HUES64 (cell line): ENCODE measurements around the gene PTPRU.

ENCODE experiments used
- H3K27ac ChIP-seq: 2 replicates; pipeline ENCODE4 v1.7.0; 2013; ENCODE audit warnings: low read depth, low read length, inconsistent platforms
- H3K27me3 ChIP-seq: 2 replicates; pipeline ENCODE4 v1.6.1; 2013; ENCODE audit warnings: mild to moderate bottlenecking, low read length; ENCODE audit not compliant: insufficient read depth
- H3K36me3 ChIP-seq: 2 replicates; pipeline ENCODE4 v1.6.1; 2013; ENCODE audit warnings: mild to moderate bottlenecking, low read length; ENCODE audit not compliant: insufficient read depth
- H3K4me1 ChIP-seq: 2 replicates; pipeline ENCODE4 v1.6.1; 2013; ENCODE audit warnings: mild to moderate bottlenecking, low read length, moderate library complexity; ENCODE audit not compliant: insufficient read depth
- H3K4me3 ChIP-seq: 2 replicates; pipeline ENCODE4 v1.5.1; 2013; ENCODE audit warnings: mild to moderate bottlenecking, low read length, moderate library complexity
- H3K9ac ChIP-seq: 2 replicates; pipeline ENCODE4 v1.6.1; 2013; ENCODE audit warnings: mild to moderate bottlenecking, low read depth, low read length
- H3K9me3 ChIP-seq: 2 replicates; pipeline ENCODE4 v1.6.1; 2013; ENCODE audit warnings: low read depth, low read length; ENCODE audit not compliant: insufficient read depth
- WGBS: fragments of 150-250, 120-280 bp; methylation state at CpG from one replicate; pipeline ENCODE4 v1.1.7; 2013; ENCODE audit warnings: missing lambda C conversion rate; 5-methylcytosine and 5-hydroxymethylcytosine counted together

The PTPRU gene

GRCh38 chr1:29329022-29329775 lies 92.9 kb downstream of the PTPRU start:
- Histone ChIP-seq H3K36me3 (no peaks in the 10 kb centered on the region), H3K27ac (no peak overlapping the region), H3K9me3 (no peaks in the 10 kb centered on the region), H3K4me3 (no peak overlapping the region), H3K27me3 (no peaks in the 10 kb centered on the region), H3K9ac (no peak overlapping the region), H3K4me1 (peaks cover 12% of the 10 kb centered on the region)
- WGBS: 93% methylated on average over 9 of the region's 9 CpGs

- Histone ChIP-seq H3K9me3 (no peaks in the 10 kb centered on the region), H3K36me3 (no peaks in the 10 kb centered on the region), H3K27me3 (no peaks in the 10 kb centered on the region), H3K9ac (no peak overlapping the region), H3K27ac (no peak overlapping the region), H3K4me3 (no peak overlapping the region), H3K4me1 (peaks cover 8% of the 10 kb centered on the region)
- 95% methylated on average over 2 of the region's 2 CpGs for WGBS
Measured at GRCh38 chr1:29330089-29330488, 93.8 kb downstream of the PTPRU start.

GRCh38 chr1:29330856-29331255 lies 94.5 kb downstream of the PTPRU start:
- no peaks in the 10 kb centered on the region for H3K9me3 ChIP-seq
- WGBS: 94% methylated on average over 6 of the region's 7 CpGs

GRCh38 chr1:29331309-29331708 lies 95.0 kb downstream of the PTPRU start:
- H3K36me3 ChIP-seq: no peaks in the 10 kb centered on the region
- H3K9me3 ChIP-seq: no peaks in the 10 kb centered on the region
- H3K27me3 ChIP-seq: no peaks in the 10 kb centered on the region
- H3K4me3 ChIP-seq: no peak overlapping the region
- no peaks in the 10 kb centered on the region for H3K4me1 ChIP-seq
- H3K27ac ChIP-seq: no peak overlapping the region
- no peak overlapping the region for H3K9ac ChIP-seq

More at GRCh38 chr1:29330856-29331255, 94.5 kb downstream of the PTPRU start:
- H3K27ac ChIP-seq: no peak overlapping the region
- no peak overlapping the region for H3K4me3 ChIP-seq
- no peaks in the 10 kb centered on the region for H3K27me3 ChIP-seq
- H3K4me1 ChIP-seq: peaks cover under 1% of the 10 kb centered on the region
- H3K9ac ChIP-seq: no peak overlapping the region
- no peaks in the 10 kb centered on the region for H3K36me3 ChIP-seq

- WGBS: 97% methylated on average over 1 of the region's 1 CpG
- Histone ChIP-seq H3K27ac (no peak overlapping the region), H3K9ac (no peak overlapping the region), H3K36me3 (no peaks in the 10 kb centered on the region), H3K4me1 (no peaks in the 10 kb centered on the region), H3K9me3 (no peaks in the 10 kb centered on the region), H3K4me3 (no peak overlapping the region), H3K27me3 (no peaks in the 10 kb centered on the region)
Measured at GRCh38 chr1:29331729-29332128, 95.4 kb downstream of the PTPRU start.

- WGBS: 62% methylated on average over 6 of the region's 6 CpGs
- H3K4me3 ChIP-seq: no peak overlapping the region
- no peaks in the 10 kb centered on the region for H3K27me3 ChIP-seq
- no peaks in the 10 kb centered on the region for H3K4me1 ChIP-seq
- H3K9ac ChIP-seq: no peak overlapping the region
- H3K27ac ChIP-seq: no peak overlapping the region
- H3K36me3 ChIP-seq: no peaks in the 10 kb centered on the region
- H3K9me3 ChIP-seq: no peaks in the 10 kb centered on the region
Measured at GRCh38 chr1:29332204-29332603, 95.9 kb downstream of the PTPRU start.

GRCh38 chr1:29333008-29333407 lies 96.7 kb downstream of the PTPRU start:
- 94% methylated on average over 2 of the region's 3 CpGs for WGBS
- Histone ChIP-seq H3K4me3 (no peak overlapping the region), H3K36me3 (no peaks in the 10 kb centered on the region), H3K27ac (no peak overlapping the region), H3K9ac (no peak overlapping the region), H3K9me3 (no peaks in the 10 kb centered on the region), H3K27me3 (no peaks in the 10 kb centered on the region), H3K4me1 (no peaks in the 10 kb centered on the region)

GRCh38 chr1:29335573-29335972 lies 99.3 kb downstream of the PTPRU start:
- Histone ChIP-seq H3K27me3 (no peaks in the 10 kb centered on the region), H3K9ac (no peak overlapping the region), H3K4me1 (no peaks in the 10 kb centered on the region), H3K4me3 (no peak overlapping the region), H3K36me3 (no peaks in the 10 kb centered on the region), H3K27ac (no peak overlapping the region), H3K9me3 (no peaks in the 10 kb centered on the region)

- Histone ChIP-seq H3K27ac (no peak overlapping the region), H3K4me1 (no peaks in the 10 kb centered on the region), H3K9me3 (no peaks in the 10 kb centered on the region), H3K36me3 (no peaks in the 10 kb centered on the region), H3K9ac (no peak overlapping the region), H3K4me3 (no peak overlapping the region), H3K27me3 (peaks cover 3% of the 10 kb centered on the region; the same call in 1 of the 2 replicates)
- WGBS: 88% methylated on average over 3 of the region's 3 CpGs
Measured at GRCh38 chr1:29338908-29339575, 102.7 kb downstream of the PTPRU start.

- Histone ChIP-seq H3K9ac (no peak overlapping the region), H3K36me3 (no peaks in the 10 kb centered on the region), H3K27ac (no peak overlapping the region), H3K4me1 (0 out of 2 replicates have a peak, but pooled peaks cover 4% of the 10 kb centered on the region), H3K9me3 (no peaks in the 10 kb centered on the region), H3K4me3 (no peak overlapping the region), H3K27me3 (peaks cover 3% of the 10 kb centered on the region; the same call in 1 of the 2 replicates)
- WGBS: 87% methylated on average over 4 of the region's 4 CpGs
Measured at GRCh38 chr1:29341936-29342335, 105.6 kb downstream of the PTPRU start.

GRCh38 chr1:29342351-29342750 lies 106.0 kb downstream of the PTPRU start:
- WGBS: 90% methylated on average over 7 of the region's 7 CpGs
- Histone ChIP-seq H3K27ac (no peak overlapping the region), H3K36me3 (no peaks in the 10 kb centered on the region), H3K4me3 (no peak overlapping the region), H3K9ac (no peak overlapping the region), H3K9me3 (no peaks in the 10 kb centered on the region), H3K4me1 (0 out of 2 replicates have a peak, but pooled peaks cover 4% of the 10 kb centered on the region), H3K27me3 (peaks cover 3% of the 10 kb centered on the region; the same call in 1 of the 2 replicates)
